VCaP (cell line): ENCODE measurements around the gene CST9L.

Experiments used
- H3K27ac ChIP-seq: fragments of 450-650 bp; 2 replicates; pipeline ENCODE4 v1.5.1; 2017
- TF ChIP-seq, protein P1 (sequence below): fragments of 450-650 bp; conservative IDR thresholded peaks from 2 replicates; pipeline ENCODE4 v1.5.1; 2017; ENCODE audit warnings: mild to moderate bottlenecking, moderate library complexity

Gene CST9L

DNA sequence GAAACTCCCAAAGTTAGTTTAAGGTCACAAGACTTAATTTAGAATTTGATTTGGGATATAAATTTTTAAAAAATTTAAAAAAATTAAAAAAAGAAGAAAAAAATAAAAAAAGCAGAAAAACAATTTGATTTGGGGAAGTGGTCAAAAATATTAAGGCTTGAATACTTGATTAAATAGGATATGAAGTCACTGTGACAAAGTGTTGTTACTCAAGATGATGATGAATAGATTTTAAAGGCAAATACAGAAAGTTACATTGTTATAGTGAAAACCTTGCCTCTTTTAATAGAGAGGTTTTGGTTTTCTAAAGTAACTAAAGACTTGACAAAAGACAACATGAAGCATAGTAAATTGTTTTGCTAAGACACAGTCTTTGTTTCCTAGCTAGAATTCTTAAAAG is 30.2 kb upstream of the CST9L start:
- TF ChIP-seq, protein P1, sequence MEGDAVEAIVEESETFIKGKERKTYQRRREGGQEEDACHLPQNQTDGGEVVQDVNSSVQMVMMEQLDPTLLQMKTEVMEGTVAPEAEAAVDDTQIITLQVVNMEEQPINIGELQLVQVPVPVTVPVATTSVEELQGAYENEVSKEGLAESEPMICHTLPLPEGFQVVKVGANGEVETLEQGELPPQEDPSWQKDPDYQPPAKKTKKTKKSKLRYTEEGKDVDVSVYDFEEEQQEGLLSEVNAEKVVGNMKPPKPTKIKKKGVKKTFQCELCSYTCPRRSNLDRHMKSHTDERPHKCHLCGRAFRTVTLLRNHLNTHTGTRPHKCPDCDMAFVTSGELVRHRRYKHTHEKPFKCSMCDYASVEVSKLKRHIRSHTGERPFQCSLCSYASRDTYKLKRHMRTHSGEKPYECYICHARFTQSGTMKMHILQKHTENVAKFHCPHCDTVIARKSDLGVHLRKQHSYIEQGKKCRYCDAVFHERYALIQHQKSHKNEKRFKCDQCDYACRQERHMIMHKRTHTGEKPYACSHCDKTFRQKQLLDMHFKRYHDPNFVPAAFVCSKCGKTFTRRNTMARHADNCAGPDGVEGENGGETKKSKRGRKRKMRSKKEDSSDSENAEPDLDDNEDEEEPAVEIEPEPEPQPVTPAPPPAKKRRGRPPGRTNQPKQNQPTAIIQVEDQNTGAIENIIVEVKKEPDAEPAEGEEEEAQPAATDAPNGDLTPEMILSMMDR = no peak
- H3K27ac ChIP-seq = no peak overlapping the region

DNA sequence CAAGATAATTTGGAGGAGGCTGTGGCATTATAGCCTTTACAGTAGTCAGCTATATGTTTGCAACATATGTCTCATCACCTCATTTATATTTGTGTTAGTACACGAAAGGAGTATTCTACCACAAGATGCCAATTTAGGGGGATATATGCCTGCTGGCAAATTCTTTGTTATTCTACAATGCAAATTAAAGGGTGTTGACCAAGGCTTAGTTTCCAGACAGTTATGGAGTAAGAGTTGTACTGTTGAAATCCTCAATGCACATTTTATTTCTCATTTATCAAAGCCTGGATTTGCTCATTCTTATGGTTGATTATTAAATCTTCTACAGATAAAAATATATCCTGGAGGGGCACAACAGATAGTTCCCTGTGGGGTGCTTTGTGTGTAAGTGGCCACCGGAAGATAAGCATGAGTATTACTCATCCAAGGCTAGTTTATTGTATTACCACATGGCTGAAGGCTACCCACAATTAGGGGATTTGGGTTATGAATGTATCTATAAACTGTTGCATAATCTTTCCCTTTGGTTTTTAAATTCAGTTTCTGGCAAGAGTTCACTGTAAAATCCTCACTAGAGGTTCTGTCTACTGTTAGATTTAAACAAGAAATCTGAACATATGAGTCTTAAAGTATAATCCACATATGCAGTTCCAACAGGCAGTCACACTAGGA is 28.4 kb upstream of the CST9L start:
- H3K27ac ChIP-seq = no peak overlapping the region
- TF ChIP-seq, protein P1 = no peak

DNA sequence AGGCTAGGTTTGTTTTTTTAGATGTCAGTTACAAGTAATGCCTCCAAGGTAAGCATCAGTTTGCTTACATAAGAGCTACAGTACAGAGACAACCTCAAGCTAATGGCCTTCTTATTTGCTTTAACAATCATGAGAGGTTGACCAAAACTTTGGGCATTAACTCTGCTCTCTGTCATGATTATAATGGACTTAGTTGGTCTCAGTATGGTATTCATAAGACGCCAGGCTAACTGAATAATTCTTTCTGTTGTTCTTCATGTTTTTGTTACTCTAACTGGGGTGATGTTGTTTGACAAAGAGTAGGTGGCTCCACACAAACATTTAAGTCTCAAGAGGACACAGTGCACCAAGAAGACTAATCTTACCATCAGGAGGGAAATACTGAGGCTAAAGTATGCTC is 27.7 kb upstream of the CST9L start:
- no peak overlapping the region for H3K27ac ChIP-seq

DNA sequence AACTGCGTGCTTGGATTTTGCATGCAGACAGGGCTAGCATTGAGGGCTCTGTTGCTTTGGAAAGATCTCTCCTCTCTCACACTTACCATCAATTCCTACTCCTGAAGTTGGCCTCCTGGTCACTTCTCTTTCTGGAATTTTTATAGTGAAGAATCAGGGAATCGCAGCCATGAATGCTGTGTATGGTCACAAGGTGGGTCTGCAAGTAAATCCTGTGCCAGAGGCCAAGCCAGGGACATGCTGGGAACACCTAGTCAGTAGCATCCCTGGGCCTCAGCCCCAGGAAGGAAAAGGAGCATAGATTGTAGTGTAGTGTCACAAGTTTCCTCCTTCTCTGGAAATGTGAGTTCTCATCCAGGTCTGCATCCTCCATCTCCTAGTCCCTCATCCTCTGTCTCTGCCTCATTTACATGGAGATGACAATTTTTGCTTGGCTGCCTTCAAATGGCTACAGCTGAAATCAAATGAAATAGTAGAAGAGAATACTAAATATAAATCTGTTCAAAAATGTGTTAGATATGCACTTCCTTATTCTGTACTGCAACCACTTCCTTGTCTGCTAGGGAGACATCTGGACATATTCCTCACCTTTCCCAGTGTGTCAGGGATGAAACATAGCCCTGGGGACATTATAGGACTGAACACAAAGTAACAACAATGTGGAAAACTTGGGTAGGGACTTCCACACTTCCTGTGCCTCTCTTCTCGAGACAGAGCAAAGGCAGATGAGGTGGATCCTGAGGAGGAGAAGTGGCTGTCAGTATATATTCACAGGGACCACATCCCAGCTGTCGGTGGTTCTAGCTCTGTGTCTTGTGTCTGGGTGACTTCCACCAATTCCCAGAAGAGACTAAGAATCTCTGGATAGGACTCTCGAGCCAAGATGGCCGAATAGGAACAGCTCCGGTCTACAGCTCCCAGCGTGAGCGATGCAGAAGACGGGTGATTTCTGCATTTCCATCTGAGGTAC is 20.4 kb upstream of the CST9L start:
- TF ChIP-seq, protein P1 = no peak
- no peak overlapping the region; the same call in 1 of the 2 replicates for H3K27ac ChIP-seq

More for the DNA sequence above, 27.7 kb upstream of the CST9L start:
- TF ChIP-seq, protein P1 = no peak

DNA sequence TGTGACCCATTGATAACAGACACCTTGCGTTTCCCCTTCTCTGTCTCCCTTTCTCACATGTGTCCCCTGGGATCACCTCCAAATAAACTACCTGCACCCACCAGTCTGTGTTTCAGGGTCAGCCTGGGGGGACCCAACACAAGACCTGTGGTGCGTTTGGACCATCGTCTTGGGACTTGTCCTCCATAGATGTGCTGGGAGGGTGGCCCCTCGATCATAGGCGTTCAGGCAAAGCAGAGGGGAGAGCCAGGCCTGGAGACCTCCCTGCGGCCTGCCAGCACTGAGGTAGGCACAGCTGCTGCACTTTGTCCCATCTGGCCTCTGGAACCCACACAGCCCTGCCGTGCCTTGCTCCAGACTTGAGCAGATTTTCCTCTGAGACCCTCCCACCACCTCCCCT is 19.3 kb upstream of the CST9L start:
- peak overlapping the region; percentile 61; the same call in 1 of the 2 replicates for H3K27ac ChIP-seq
- TF ChIP-seq, protein P1 = no peak

DNA sequence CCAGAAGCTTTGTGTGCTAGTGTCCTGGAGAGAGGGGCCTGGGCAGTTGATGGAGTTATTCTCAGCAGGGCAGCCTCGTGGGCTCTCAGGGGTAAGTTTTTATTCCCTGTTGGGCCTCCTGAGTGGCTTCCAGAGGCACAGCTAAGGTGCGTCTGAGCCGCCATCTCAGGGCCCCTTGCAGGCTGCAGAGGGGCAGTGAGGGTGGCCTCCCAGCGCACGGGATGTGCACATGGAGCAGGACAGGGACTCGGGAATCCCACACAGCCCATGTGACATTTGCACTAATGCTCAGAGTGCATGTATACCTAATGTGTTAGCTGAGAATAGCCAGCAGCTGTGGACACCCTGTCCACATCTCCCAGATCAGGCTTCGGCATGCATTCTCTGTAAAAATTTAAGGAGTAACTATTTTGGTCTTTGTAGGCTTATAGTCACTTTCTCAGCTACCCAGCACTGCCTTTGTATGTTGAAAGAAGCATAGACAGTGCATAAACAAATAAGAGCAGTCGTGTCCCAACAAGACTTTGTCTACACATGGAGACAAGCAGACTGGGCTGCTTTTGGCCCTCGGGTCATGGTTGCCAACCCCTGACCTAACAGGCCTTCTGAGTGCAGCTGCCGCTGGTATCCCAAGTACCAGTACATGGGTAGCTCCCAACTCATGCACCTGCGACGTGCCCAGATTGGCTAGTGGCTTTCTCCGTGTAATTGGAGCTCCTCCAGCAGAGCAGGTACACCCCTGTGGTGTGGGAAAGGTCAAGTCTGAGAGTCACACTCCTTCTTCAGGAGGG is 18.6 kb upstream of the CST9L start:
- TF ChIP-seq, protein P1 = no peak
- peak overlapping the region; percentile 61 for H3K27ac ChIP-seq
